ENCODE results near the gene CDKN2AIPNL.
"Not testable (repeated sequence)": the region's sequence is repeated elsewhere in the genome, so short reads cannot be mapped to it uniquely, and the experiment has no call there.

CDKN2AIPNL gene

GRCh38 chr5:134437847-134438581, 26.3 kb upstream of the CDKN2AIPNL start:
- peak; percentile 45 for DNase-seq

GRCh38 chr5:134437340-134437846, 25.7 kb upstream of the CDKN2AIPNL start:
- no peak for DNase-seq

GRCh38 chr5:134436523-134437339, 25.1 kb upstream of the CDKN2AIPNL start:
- peak; percentile 97 for DNase-seq

GRCh38 chr5:134435560-134435959, 23.9 kb upstream of the CDKN2AIPNL start:
- peak; percentile 26 for DNase-seq

- DNase-seq, result no peak
These were observed 21.1 kb upstream of the CDKN2AIPNL start for GRCh38 chr5:134432677-134433359.

GRCh38 chr5:134432174-134432573, 20.5 kb upstream of the CDKN2AIPNL start:
- DNase-seq, result no peak

- peak; percentile 15 for DNase-seq
These were observed 18.4 kb upstream of the CDKN2AIPNL start for GRCh38 chr5:134430001-134430569.

GRCh38 chr5:134427540-134428041, 15.9 kb upstream of the CDKN2AIPNL start:
- DNase-seq, result no peak

- DNase-seq, result no peak
These were observed 14.7 kb upstream of the CDKN2AIPNL start for GRCh38 chr5:134426361-134426760.

- no peak for DNase-seq
These were observed 11.7 kb upstream of the CDKN2AIPNL start for GRCh38 chr5:134423376-134423775.

GRCh38 chr5:134422791-134423365, 11.2 kb upstream of the CDKN2AIPNL start:
- DNase-seq, result no peak

- DNase-seq, result not testable (repeated sequence)
These were observed 9.4 kb upstream of the CDKN2AIPNL start for GRCh38 chr5:134421038-134421437.

GRCh38 chr5:134420343-134420742, 8.7 kb upstream of the CDKN2AIPNL start:
- DNase-seq, result no peak

GRCh38 chr5:134418958-134419357, 7.3 kb upstream of the CDKN2AIPNL start:
- no peak for DNase-seq

- no peak for DNase-seq
These were observed 6.0 kb upstream of the CDKN2AIPNL start for GRCh38 chr5:134417707-134418106.

- DNase-seq, result no peak
These were observed 1.4 kb upstream of the CDKN2AIPNL start for GRCh38 chr5:134413046-134413445.

GRCh38 chr5:134411228-134411545, 494 bp downstream of the CDKN2AIPNL start:
- no peak for DNase-seq

GRCh38 chr5:134410822-134411221, 859 bp downstream of the CDKN2AIPNL start:
- DNase-seq, result no peak

GRCh38 chr5:134409321-134409720, 2.4 kb downstream of the CDKN2AIPNL start:
- DNase-seq, result no peak

- no peak for DNase-seq
These were observed 5.3 kb downstream of the CDKN2AIPNL start for GRCh38 chr5:134406390-134406789.

- no peak for DNase-seq
These were observed 7.7 kb downstream of the CDKN2AIPNL start for GRCh38 chr5:134403951-134404350.

- no peak for DNase-seq
These were observed 13.0 kb downstream of the CDKN2AIPNL start for GRCh38 chr5:134398609-134399155.
